ENCODE measurements around the gene MILR1.
"Not testable (repeated sequence)": the region's sequence is repeated elsewhere in the genome, so short reads cannot be mapped to it uniquely, and the experiment has no call there.

GRCh38 chr17:64466834-64467233 is 17.9 kb downstream of the MILR1 start:
- not testable (repeated sequence) for TF ChIP-seq CTCF, POLR2A (IDR thresholded peaks at IDR 0.05)
